Activated CD4-positive, alpha-beta T cell treated with anti-CD3 and anti-CD28 coated beads for 1 hour (primary cell): Measurements from ENCODE around the gene PET100.

Source experiments
- DNase-seq: peaks from one replicate; pipeline ENCODE4 v3.0.0-alpha.2; 2020

Gene PET100

DNA sequence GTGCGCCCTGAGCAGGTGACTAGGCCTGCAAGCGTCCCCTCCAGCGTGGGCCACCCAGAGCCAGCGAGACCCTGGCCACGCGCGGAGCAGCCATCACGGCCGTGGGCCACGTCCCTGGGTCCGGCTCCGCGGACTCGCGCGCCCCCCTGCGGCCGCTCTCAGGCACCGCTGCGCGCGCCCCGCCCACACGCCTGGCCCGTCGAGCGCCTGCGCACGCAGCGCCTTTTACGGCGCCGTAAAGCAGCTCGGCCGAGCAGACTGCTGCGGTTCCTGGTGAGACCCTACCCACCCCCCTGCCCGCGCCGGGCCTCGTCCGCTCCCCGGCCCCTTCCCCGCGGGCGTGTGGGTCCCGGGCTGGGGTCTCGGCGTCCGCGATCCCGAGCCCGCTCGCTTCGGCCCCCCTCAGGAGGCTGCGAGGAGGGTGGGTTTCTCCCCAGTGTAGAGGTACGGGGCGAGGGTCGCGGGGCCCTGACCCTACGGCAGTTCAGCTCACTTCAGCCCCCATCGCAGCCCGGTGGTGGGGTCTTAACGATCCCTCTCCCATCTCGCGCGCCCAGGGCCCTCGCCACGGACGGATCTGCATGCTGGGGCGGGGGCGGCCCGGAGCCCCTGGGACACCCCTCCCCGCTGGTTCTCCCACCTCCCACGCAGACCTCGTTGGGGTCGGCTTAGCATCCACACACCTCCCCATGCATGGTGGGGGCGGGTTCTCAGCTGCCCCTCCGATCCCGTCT is 51.2 kb downstream of the PET100 start, which contains the start of gene TRAPPC5:
TRAPPC5 (plus strand) TSS at position 228 of the 734 bp plus-strand sequence. CDS start 1,421 bp downstream, outside the sequence.
- DNase-seq, result peak; percentile 82
